DMS79 treated with DMSO at 0.1 percent for 48 hours (cell line): ENCODE measurements around the gene APH1B.
"Not testable (repeated sequence)": the region's sequence is repeated elsewhere in the genome, so short reads cannot be mapped to it uniquely, and the experiment has no call there.

ENCODE experiments used
- DNase-seq: peaks from one replicate; lab custom pipeline; 2025; lab: John Stamatoyannopoulos, UW

Gene APH1B

GRCh38 chr15:63277038-63277892 lies at the start of gene APH1B:
Gene APH1B, plus strand, starts transcription at chr15:63277605. Its CDS starts 19 bp downstream, at chr15:63277624.
- DNase-seq, result peak; percentile 25

DNA sequence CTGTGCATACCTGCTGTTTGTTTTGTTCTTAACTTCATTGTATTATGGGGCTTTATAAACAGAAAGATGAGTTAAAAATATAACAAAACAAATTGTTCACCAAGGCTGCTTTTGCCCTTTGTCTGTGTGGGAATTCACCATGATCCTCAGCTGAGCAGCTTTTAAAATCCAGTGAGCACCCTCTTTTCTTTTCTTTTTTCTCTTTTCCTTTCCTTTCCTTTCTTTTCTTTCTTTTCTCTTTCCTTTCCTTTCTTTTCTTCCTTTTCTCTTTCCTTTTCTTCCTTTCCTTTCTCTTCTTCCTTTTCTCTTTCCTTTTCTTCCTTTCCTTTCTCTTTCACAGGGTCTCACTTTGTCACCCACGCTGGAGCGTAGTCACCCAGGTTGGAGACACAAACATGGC lies 49.7 kb upstream of the APH1B start:
- DNase-seq, result no peak

DNA sequence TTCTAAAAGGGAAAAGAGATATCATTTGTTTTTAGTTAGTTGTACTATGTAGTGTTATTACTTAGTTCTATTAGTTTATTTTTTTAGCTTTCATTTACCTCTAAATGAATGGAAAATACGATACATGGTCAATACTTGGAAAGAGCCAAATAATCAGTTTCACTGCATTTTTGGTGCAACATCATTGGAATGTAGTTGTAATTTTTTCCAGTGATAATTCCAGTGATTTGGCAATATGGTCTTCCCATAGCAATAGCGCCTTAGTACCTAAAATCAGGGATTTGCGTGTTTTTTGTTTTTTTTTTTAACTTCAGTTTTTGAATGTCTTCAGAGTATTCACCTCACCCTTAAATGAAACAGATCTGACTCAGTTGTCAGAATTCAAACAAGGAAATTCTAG lies 46.2 kb upstream of the APH1B start:
- DNase-seq, result no peak

DNA sequence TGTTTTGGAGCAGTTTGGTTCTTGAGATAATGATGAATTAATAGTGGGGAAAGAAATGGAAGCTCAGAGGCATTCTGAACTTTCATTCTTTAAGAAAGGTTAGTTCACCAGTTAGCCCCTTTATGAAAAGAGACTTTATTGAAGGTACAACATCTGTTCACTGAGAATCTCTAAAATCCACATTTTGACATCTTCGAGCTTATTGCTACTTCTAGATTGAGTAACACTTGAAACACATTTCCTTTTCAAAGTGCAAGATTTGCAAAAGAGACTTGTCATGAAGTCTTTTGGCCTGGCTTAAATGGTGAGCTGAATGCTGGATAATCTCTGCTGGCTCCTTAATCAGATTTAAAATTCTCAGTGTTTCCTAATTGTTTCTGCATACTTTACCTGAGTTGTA lies 45.7 kb upstream of the APH1B start:
- DNase-seq, result no peak

- no peak for DNase-seq
Measured at GRCh38 chr15:63232405-63232804, 45.0 kb upstream of the APH1B start.

GRCh38 chr15:63232943-63233342 lies 44.5 kb upstream of the APH1B start:
- no peak for DNase-seq

DNA sequence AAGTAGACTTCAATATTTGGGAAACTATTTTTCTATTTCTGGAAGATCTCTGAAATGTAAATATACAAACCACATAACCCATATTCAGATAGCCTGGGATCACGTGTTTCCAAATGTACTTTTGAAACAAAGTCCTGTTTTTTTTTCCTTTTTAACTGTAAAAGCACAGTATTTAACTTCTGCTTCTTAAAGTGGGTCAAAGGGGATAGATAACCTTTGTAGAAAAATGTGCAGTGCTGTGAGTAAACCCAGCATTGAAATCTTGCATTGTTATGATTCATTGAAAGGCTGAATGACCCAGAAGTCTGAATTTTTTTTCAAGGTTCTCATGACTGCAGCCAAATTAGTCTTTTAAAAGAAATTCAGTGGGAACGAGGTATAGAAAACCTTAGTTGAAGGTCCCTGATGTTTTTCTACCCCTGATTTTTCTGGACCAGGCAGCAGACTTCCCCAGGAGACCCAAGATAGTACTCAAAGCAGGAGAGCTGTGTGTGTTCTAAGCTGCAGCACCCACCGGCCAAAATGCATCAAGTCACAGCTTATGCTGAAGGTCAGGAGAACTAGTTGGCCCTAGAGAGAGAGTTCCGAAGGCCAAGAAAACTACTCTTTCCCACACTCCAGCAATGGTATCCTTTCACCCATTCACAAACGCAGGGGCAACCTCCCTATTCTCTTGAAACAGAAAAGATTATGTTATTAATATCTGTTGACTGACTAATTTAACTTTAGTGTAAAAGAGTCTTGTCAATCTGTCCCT lies 43.6 kb upstream of the APH1B start:
- no peak for DNase-seq

DNA sequence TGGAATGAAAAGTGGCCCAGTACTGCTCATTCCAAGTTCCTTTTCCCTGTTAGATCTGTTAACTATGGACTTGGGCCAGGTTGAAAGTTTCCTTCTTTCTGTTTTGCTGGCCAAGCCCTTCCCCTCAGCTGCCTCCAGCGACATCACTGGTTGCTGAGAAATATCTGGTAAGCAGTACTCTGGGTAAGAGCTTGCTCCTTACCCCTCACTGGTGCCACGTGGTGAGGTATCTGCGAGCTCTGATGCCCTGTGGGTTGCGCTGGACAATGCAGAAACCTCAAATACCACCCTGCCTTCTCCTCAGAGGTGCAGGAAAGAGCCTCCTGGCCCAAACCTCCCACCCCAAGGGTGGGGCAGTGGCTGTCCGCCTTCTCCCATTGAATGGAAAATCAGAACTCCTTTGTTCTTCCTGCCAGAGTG lies 42.9 kb upstream of the APH1B start:
- no peak for DNase-seq

DNA sequence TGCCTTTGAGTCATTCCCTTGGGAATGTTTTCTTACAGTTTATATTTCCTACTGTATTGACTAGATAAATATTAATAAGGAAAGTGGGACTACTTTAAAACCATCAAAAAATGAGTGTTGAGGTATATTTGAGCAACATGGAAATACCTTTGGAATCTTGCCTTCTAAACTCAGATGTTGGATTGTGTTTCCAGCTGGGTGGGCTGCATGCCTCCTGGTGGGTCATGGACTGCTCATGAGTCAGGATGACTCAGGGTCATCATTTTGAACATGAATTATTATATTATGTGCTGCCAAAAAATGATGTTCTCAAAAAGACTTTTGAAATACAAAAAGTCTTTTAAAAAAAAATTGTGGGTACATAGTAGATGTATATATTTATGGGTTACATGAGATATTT lies 41.1 kb upstream of the APH1B start:
- no peak for DNase-seq

DNA sequence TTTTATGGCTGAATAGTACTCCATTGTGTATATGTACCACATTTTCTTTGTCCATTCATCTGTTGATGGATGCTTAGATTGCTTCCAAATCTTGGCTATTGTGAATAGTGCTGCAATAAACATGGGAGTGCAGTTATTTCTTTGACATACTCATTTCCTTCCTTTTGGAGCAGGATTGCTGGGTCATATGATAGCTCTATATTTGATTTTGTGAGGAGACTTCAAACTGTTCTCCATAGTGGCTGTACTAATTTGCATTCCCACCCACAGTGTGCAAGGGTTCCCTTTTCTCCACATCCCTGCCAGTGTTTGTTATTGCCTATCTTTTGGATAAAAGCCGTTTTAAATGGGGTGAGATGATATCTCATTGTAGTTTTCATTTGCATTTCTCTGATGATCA lies 40.3 kb upstream of the APH1B start:
- DNase-seq, result not testable (repeated sequence)

GRCh38 chr15:63238171-63238570 lies 39.2 kb upstream of the APH1B start:
- no peak for DNase-seq

DNA sequence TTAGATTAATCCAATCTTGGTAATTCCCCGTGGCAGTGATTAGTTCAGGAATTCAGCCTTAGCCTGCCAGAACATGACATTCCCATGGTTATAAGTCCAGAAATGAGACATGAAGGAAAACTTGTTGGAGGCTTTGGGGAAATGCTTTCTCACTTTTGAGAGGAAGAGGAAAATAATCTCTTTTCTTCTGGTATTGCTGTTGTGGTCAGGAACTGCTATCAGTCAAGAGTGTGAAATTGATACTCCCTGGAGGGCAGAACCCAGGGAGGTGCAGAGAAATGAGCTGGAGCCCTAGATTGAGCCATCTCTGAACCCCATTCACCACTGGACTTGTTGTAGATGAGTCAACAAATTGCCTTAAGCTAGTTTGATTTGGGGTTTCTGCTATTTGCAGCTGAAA lies 38.6 kb upstream of the APH1B start:
- no peak for DNase-seq

GRCh38 chr15:63240109-63240508 lies 37.3 kb upstream of the APH1B start:
- DNase-seq, result peak; percentile 36

DNA sequence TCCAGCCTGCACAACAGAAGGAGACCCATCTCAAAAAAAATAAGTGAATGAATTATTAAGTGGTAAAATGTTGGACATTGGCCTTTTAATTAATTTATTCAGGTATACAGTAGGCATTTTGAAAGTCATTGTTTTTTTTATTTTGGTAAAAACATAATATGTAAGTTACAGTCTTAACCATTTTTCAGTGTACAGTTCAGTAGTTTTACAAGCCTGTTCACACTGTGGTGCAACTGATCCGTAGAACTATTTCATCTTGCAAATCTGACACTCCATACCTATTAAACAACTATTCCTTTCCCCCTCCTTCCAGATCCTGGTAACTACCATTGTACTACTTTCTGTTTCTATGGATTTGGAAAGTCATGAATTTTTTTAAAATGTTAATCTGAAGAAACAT lies 36.1 kb upstream of the APH1B start:
- DNase-seq, result no peak

DNA sequence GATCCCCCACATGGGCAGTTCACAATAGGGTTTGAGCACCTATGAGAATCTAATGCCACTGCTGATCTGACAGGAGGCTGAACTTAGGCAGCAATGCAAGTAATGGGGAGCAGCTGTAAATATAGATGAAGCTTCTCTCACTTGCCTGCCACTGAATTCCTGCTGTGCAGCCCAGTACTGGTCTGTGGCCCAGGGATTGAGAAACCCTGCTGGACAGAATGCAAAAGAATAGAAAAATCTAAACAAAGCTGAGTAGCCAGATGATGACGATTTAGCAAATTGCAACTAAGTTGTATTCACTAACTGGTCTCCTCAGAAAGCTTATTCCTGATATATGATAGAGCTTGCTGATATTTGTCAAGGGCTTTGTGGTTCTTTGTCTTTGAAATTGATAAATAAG lies 34.3 kb upstream of the APH1B start:
- no peak for DNase-seq

DNA sequence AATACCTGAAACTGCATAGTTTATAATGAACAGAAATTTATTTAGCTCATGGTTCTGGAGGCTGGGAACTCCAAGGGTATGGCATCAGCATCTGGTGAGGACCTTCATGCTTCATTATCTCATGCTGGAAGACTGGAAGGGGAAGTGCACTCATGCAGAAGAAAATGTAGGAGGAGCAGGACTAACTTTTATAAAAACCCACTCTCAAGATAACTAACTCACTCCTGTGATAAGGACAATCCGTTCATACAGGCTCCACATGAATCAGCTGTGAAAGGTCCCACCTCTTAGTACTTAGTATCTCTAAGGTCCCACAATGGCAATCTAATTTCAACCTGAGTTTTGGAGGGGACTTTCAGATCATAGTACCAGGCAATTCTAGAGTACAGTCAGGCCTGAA lies 33.6 kb upstream of the APH1B start:
- DNase-seq, result no peak

GRCh38 chr15:63244399-63244798 lies 33.0 kb upstream of the APH1B start:
- DNase-seq, result no peak

DNA sequence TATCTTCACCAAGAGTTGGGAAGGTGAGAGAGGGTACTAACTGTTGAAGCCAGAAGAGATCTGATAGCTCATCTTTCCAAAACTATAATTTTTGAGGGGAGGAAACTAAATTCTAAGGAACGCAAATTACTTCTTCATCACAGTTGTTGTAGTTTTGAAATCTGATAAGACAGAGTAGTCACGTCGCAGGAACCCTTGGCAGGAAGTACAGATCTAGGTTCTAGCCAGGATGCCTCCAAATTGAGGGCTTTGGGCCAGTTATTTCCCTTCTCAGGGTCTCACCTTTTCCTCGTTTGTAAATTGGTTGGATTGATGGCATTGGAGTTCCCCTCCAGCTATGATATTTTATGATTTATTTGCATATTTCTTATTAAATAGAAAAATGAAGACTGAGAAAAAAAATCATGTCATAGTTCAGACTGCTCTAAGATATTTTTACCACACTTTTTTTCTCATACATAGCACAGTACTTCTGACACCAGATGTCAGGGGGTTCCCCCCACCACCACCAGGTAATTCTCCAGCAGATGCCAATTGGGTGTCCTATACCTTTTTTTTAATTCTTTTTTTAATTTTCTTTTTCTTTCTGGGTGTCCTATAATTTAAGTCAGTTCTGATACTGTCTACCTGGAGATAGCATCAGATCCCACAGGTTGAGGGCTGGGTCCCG lies 32.3 kb upstream of the APH1B start:
- no peak for DNase-seq

- no peak for DNase-seq
Measured at GRCh38 chr15:63246691-63247469, 30.5 kb upstream of the APH1B start.

- no peak for DNase-seq
Measured at GRCh38 chr15:63250312-63250965, 27.0 kb upstream of the APH1B start.

GRCh38 chr15:63251701-63252100 lies 25.7 kb upstream of the APH1B start:
- DNase-seq, result no peak
